H1 (cell line): ENCODE measurements around the gene CNKSR2. TPM values are rescaled to one million over a fixed set of nuclear protein-coding genes. Genes with fewer than 3 reads are reported as not detected.

Experiments
- BCL11A ChIP-seq, 2 experiments: IDR thresholded peaks; one replicate each; pipeline ENCODE4 v1.6.1; 2011; ENCODE audit warnings: low read depth in 2 of 2, low read length in 2 of 2, mild to moderate bottlenecking in 2 of 2
- polyA plus RNA-seq, 7 experiments: library from polyadenylated mRNA; depleted of rRNA in 3 of 7; stranded (reverse) in 5 of 7; unstranded in 2 of 7; fragments of >200 nt in 5 of 7; fragments of 200-250 nt in 2 of 7; gene quantifications; 1 replicate in 5 of 7; 2 replicates in 1 of 7; 4 replicates in 1 of 7; pipeline versions ENCODE4 v1.2.1 to v1.2.3, GENCODE V29; 2011 to 2013; ENCODE audit warnings: missing spikeins in 2 of 7, mixed read lengths in 2 of 7
- total RNA-seq: library from RNA; stranded (reverse); fragmentation: NEBNext Ultra II Directional; extraction: Animal tissue kit (Norgen Biotek cat#: 25700); gene quantifications from 2 replicates; pipeline ENCODE4 v1.2.1, GENCODE V29; 2021
- TF ChIP-seq, protein P1 (sequence below): fragments of 300-600 bp; sonication (generic); IDR thresholded peaks from 2 replicates; pipeline ENCODE4 v1.7.1; 2012; ENCODE audit warnings: low read length, moderate library complexity, mild to moderate bottlenecking, inconsistent platforms; ENCODE audit not compliant: insufficient replicate concordance
- TF ChIP-seq, protein P2 (sequence below): IDR thresholded peaks from 2 replicates; pipeline ENCODE4 v1.6.1; 2011; ENCODE audit warnings: low read length, improper control_type of control experiment

CNKSR2 gene
- total and polyA plus RNA-seq, 2 of the 8 experiments (the other 6 are each of a cell fraction or from before 2014, with no cell fraction given): 5.5 to 16.3 TPM

DNA sequence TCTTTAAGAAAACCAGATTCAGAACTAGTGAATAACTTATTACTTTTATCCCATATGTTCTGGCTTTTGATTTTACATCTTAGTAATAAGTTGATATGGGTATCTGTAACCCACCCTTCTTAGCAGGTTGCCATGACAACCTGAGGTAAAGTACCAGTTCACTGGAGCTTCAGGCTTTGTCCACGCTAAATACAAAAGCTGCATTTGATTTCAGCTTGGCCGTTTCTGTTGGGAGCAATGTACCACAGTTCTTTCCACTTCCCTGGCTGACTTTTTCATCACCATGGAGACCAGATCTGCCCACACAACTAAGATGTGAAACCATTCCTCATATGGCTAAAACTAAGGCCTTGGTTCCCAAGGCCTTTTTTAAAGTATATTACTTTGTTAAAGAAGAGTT is 257.8 kb downstream of the CNKSR2 start (continued):
- TF ChIP-seq, protein P1, sequence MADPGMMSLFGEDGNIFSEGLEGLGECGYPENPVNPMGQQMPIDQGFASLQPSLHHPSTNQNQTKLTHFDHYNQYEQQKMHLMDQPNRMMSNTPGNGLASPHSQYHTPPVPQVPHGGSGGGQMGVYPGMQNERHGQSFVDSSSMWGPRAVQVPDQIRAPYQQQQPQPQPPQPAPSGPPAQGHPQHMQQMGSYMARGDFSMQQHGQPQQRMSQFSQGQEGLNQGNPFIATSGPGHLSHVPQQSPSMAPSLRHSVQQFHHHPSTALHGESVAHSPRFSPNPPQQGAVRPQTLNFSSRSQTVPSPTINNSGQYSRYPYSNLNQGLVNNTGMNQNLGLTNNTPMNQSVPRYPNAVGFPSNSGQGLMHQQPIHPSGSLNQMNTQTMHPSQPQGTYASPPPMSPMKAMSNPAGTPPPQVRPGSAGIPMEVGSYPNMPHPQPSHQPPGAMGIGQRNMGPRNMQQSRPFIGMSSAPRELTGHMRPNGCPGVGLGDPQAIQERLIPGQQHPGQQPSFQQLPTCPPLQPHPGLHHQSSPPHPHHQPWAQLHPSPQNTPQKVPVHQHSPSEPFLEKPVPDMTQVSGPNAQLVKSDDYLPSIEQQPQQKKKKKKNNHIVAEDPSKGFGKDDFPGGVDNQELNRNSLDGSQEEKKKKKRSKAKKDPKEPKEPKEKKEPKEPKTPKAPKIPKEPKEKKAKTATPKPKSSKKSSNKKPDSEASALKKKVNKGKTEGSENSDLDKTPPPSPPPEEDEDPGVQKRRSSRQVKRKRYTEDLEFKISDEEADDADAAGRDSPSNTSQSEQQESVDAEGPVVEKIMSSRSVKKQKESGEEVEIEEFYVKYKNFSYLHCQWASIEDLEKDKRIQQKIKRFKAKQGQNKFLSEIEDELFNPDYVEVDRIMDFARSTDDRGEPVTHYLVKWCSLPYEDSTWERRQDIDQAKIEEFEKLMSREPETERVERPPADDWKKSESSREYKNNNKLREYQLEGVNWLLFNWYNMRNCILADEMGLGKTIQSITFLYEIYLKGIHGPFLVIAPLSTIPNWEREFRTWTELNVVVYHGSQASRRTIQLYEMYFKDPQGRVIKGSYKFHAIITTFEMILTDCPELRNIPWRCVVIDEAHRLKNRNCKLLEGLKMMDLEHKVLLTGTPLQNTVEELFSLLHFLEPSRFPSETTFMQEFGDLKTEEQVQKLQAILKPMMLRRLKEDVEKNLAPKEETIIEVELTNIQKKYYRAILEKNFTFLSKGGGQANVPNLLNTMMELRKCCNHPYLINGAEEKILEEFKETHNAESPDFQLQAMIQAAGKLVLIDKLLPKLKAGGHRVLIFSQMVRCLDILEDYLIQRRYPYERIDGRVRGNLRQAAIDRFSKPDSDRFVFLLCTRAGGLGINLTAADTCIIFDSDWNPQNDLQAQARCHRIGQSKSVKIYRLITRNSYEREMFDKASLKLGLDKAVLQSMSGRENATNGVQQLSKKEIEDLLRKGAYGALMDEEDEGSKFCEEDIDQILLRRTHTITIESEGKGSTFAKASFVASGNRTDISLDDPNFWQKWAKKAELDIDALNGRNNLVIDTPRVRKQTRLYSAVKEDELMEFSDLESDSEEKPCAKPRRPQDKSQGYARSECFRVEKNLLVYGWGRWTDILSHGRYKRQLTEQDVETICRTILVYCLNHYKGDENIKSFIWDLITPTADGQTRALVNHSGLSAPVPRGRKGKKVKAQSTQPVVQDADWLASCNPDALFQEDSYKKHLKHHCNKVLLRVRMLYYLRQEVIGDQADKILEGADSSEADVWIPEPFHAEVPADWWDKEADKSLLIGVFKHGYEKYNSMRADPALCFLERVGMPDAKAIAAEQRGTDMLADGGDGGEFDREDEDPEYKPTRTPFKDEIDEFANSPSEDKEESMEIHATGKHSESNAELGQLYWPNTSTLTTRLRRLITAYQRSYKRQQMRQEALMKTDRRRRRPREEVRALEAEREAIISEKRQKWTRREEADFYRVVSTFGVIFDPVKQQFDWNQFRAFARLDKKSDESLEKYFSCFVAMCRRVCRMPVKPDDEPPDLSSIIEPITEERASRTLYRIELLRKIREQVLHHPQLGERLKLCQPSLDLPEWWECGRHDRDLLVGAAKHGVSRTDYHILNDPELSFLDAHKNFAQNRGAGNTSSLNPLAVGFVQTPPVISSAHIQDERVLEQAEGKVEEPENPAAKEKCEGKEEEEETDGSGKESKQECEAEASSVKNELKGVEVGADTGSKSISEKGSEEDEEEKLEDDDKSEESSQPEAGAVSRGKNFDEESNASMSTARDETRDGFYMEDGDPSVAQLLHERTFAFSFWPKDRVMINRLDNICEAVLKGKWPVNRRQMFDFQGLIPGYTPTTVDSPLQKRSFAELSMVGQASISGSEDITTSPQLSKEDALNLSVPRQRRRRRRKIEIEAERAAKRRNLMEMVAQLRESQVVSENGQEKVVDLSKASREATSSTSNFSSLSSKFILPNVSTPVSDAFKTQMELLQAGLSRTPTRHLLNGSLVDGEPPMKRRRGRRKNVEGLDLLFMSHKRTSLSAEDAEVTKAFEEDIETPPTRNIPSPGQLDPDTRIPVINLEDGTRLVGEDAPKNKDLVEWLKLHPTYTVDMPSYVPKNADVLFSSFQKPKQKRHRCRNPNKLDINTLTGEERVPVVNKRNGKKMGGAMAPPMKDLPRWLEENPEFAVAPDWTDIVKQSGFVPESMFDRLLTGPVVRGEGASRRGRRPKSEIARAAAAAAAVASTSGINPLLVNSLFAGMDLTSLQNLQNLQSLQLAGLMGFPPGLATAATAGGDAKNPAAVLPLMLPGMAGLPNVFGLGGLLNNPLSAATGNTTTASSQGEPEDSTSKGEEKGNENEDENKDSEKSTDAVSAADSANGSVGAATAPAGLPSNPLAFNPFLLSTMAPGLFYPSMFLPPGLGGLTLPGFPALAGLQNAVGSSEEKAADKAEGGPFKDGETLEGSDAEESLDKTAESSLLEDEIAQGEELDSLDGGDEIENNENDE: no peak
- TF ChIP-seq, protein P2, sequence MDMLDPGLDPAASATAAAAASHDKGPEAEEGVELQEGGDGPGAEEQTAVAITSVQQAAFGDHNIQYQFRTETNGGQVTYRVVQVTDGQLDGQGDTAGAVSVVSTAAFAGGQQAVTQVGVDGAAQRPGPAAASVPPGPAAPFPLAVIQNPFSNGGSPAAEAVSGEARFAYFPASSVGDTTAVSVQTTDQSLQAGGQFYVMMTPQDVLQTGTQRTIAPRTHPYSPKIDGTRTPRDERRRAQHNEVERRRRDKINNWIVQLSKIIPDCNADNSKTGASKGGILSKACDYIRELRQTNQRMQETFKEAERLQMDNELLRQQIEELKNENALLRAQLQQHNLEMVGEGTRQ: no peak
- no peak for TF ChIP-seq BCL11A (IDR thresholded peaks at IDR 0.05; ENCODE audit: low read depth in 2 of 2, low read length in 2 of 2)
- TF ChIP-seq, all 59 proteins: peak for 0
